ENCODE data around the gene THSD7B. TPM values are rescaled to one million over a fixed set of nuclear protein-coding genes. Genes with fewer than 3 reads are reported as not detected.
"Not testable (repeated sequence)": the region's sequence is repeated elsewhere in the genome, so short reads cannot be mapped to it uniquely, and the experiment has no call there.

Gene THSD7B
- polyA plus RNA-seq, 1 donor from 2014 or later = not detected

- Mint-ChIP-seq H3K27me3 (peaks cover 2% of the 10 kb centered on the region), H3K9me3 (peaks cover 0 to 2% (median 0%) of the 10 kb centered on the region in 3 donors), H3K4me1 (no peaks in the 10 kb centered on the region), H3K4me3 (no peak overlapping the region), H3K27ac (no peak overlapping the region), H3K36me3 (no peaks in the 10 kb centered on the region)
Observed at GRCh38 chr2:137009953-137010352, 244.6 kb downstream of the THSD7B start.

GRCh38 chr2:137020452-137021196, 255.3 kb downstream of the THSD7B start:
- no peaks in the 10 kb centered on the region for H3K36me3 Mint-ChIP-seq
- H3K27me3 Mint-ChIP-seq = peaks cover 5% of the 10 kb centered on the region
- H3K9me3 Mint-ChIP-seq = no peaks in the 10 kb centered on the region
- H3K27ac Mint-ChIP-seq = no peak overlapping the region
- H3K4me3 Mint-ChIP-seq = no peak overlapping the region
- H3K4me1 Mint-ChIP-seq = peaks cover 0 to 1% (median 0%) of the 10 kb centered on the region in 3 donors

- Mint-ChIP-seq H3K4me3 (no peak overlapping the region), H3K9me3 (peaks cover 0 to 2% (median 0%) of the 10 kb centered on the region in 3 donors), H3K4me1 (peaks cover 0 to 1% (median 0%) of the 10 kb centered on the region in 3 donors), H3K27ac (no peak overlapping the region), H3K27me3 (peaks cover 6% of the 10 kb centered on the region), H3K36me3 (no peaks in the 10 kb centered on the region)
Observed at GRCh38 chr2:137021763-137022162, 256.4 kb downstream of the THSD7B start.

GRCh38 chr2:137023205-137023604, 257.9 kb downstream of the THSD7B start:
- Mint-ChIP-seq H3K4me3 (no peak overlapping the region), H3K27me3 (peaks cover 6% of the 10 kb centered on the region), H3K4me1 (peaks cover 0 to 1% (median 0%) of the 10 kb centered on the region in 3 donors), H3K36me3 (no peaks in the 10 kb centered on the region), H3K27ac (no peak overlapping the region), H3K9me3 (peaks cover 0 to 2% (median 0%) of the 10 kb centered on the region in 3 donors)

- Mint-ChIP-seq H3K36me3 (no peaks in the 10 kb centered on the region), H3K4me3 (no peak overlapping the region), H3K4me1 (no peaks in the 10 kb centered on the region), H3K27me3 (peaks cover 2% of the 10 kb centered on the region), H3K27ac (no peak overlapping the region), H3K9me3 (peaks cover 0 to 2% (median 0%) of the 10 kb centered on the region in 3 donors)
Observed at GRCh38 chr2:137031731-137032130, 266.4 kb downstream of the THSD7B start.

- Mint-ChIP-seq H3K9me3 (peaks cover 0 to 2% (median 0%) of the 10 kb centered on the region in 3 donors), H3K27me3 (no peaks in the 10 kb centered on the region), H3K36me3 (no peaks in the 10 kb centered on the region), H3K27ac (no peak overlapping the region), H3K4me1 (no peaks in the 10 kb centered on the region), H3K4me3 (no peak overlapping the region)
Observed at GRCh38 chr2:137036619-137037018, 271.3 kb downstream of the THSD7B start.

GRCh38 chr2:137039482-137040152, 274.3 kb downstream of the THSD7B start:
- Mint-ChIP-seq H3K36me3 (no peaks in the 10 kb centered on the region), H3K27ac (no peak overlapping the region), H3K27me3 (no peaks in the 10 kb centered on the region), H3K4me3 (no peak overlapping the region), H3K4me1 (no peaks in the 10 kb centered on the region), H3K9me3 (peaks cover 0 to 2% (median 0%) of the 10 kb centered on the region in 3 donors)

- no peaks in the 10 kb centered on the region for H3K4me1 Mint-ChIP-seq
- no peak overlapping the region for H3K27ac Mint-ChIP-seq
- H3K4me3 Mint-ChIP-seq = no peak overlapping the region
- peaks cover 4% of the 10 kb centered on the region for H3K36me3 Mint-ChIP-seq
- H3K27me3 Mint-ChIP-seq = no peaks in the 10 kb centered on the region
- peaks cover 0 to 6% (median 3%) of the 10 kb centered on the region in 3 donors for H3K9me3 Mint-ChIP-seq
Observed at GRCh38 chr2:137047369-137047768, 282.0 kb downstream of the THSD7B start.

GRCh38 chr2:137048455-137048854, 283.1 kb downstream of the THSD7B start:
- Mint-ChIP-seq H3K27ac (no peak overlapping the region), H3K4me1 (no peaks in the 10 kb centered on the region), H3K9me3 (peaks cover 0 to 6% (median 3%) of the 10 kb centered on the region in 3 donors), H3K4me3 (no peak overlapping the region), H3K27me3 (no peaks in the 10 kb centered on the region), H3K36me3 (peaks cover 4% of the 10 kb centered on the region)

- H3K27ac Mint-ChIP-seq = no peak overlapping the region
- H3K9me3 Mint-ChIP-seq = peaks cover 0 to 6% (median 3%) of the 10 kb centered on the region in 3 donors
- no peak overlapping the region for H3K4me3 Mint-ChIP-seq
- no peaks in the 10 kb centered on the region for H3K27me3 Mint-ChIP-seq
- H3K4me1 Mint-ChIP-seq = no peaks in the 10 kb centered on the region
- peaks cover 4% of the 10 kb centered on the region for H3K36me3 Mint-ChIP-seq
Observed at GRCh38 chr2:137049518-137049917, 284.2 kb downstream of the THSD7B start.

- no peak overlapping the region for H3K4me3 Mint-ChIP-seq
Observed at GRCh38 chr2:137050949-137051348, 285.6 kb downstream of the THSD7B start.

GRCh38 chr2:137051778-137052398, 286.5 kb downstream of the THSD7B start:
- H3K27ac Mint-ChIP-seq = no peak overlapping the region
- H3K4me3 Mint-ChIP-seq = no peak overlapping the region
- peaks cover 0 to 2% (median 0%) of the 10 kb centered on the region in 3 donors for H3K4me1 Mint-ChIP-seq
- no peaks in the 10 kb centered on the region for H3K27me3 Mint-ChIP-seq
- H3K36me3 Mint-ChIP-seq = peaks cover 4% of the 10 kb centered on the region
- peaks cover 0 to 2% (median 0%) of the 10 kb centered on the region in 3 donors for H3K9me3 Mint-ChIP-seq

More at GRCh38 chr2:137050949-137051348, 285.6 kb downstream of the THSD7B start:
- H3K4me1 Mint-ChIP-seq = no peaks in the 10 kb centered on the region
- H3K27me3 Mint-ChIP-seq = no peaks in the 10 kb centered on the region
- H3K27ac Mint-ChIP-seq = no peak overlapping the region
- peaks cover 0 to 3% (median 0%) of the 10 kb centered on the region in 3 donors for H3K9me3 Mint-ChIP-seq
- H3K36me3 Mint-ChIP-seq = peaks cover 4% of the 10 kb centered on the region

- no peak overlapping the region for H3K27ac Mint-ChIP-seq
- no peaks in the 10 kb centered on the region for H3K27me3 Mint-ChIP-seq
- peaks cover 0 to 2% (median 0%) of the 10 kb centered on the region in 3 donors for H3K4me1 Mint-ChIP-seq
- H3K4me3 Mint-ChIP-seq = no peak overlapping the region
- H3K9me3 Mint-ChIP-seq = peaks cover 0 to 2% (median 0%) of the 10 kb centered on the region in 3 donors
- no peaks in the 10 kb centered on the region for H3K36me3 Mint-ChIP-seq
Observed at GRCh38 chr2:137056704-137057103, 291.4 kb downstream of the THSD7B start.

GRCh38 chr2:137076111-137076765, 310.9 kb downstream of the THSD7B start:
- H3K4me1 Mint-ChIP-seq, H3K4me3 Mint-ChIP-seq, H3K9me3 Mint-ChIP-seq, H3K27me3 Mint-ChIP-seq, H3K27ac Mint-ChIP-seq, H3K36me3 Mint-ChIP-seq: not testable (repeated sequence)

GRCh38 chr2:137091704-137092103, 326.4 kb downstream of the THSD7B start:
- H3K4me3 Mint-ChIP-seq = no peak overlapping the region
- H3K9me3 Mint-ChIP-seq = peaks cover 0 to 6% (median 3%) of the 10 kb centered on the region in 3 donors
- no peaks in the 10 kb centered on the region for H3K4me1 Mint-ChIP-seq
- H3K27ac Mint-ChIP-seq = no peak overlapping the region
- no peaks in the 10 kb centered on the region for H3K36me3 Mint-ChIP-seq
- no peaks in the 10 kb centered on the region for H3K27me3 Mint-ChIP-seq

All from IgD-negative memory B cell (primary cell).